Fibroblast of the conjunctiva (primary cell): ENCODE results near the gene UBTD1.
A peak's percentile ranks its signal among the peaks of the same experiment; 100 is the strongest.
"Not testable (repeated sequence)": the region's sequence is repeated elsewhere in the genome, so short reads cannot be mapped to it uniquely, and the experiment has no call there.

Source experiments
- DNase-seq: peaks from one replicate; pipeline ENCODE4 v3.0.0-alpha.2; 2010; ENCODE audit warnings: low read depth

The UBTD1 gene

GRCh38 chr10:97538839-97539238, 40.1 kb downstream of the UBTD1 start:
- DNase-seq: no peak

GRCh38 chr10:97539523-97540200, 40.9 kb downstream of the UBTD1 start:
- peak; percentile 87 for DNase-seq

DNA sequence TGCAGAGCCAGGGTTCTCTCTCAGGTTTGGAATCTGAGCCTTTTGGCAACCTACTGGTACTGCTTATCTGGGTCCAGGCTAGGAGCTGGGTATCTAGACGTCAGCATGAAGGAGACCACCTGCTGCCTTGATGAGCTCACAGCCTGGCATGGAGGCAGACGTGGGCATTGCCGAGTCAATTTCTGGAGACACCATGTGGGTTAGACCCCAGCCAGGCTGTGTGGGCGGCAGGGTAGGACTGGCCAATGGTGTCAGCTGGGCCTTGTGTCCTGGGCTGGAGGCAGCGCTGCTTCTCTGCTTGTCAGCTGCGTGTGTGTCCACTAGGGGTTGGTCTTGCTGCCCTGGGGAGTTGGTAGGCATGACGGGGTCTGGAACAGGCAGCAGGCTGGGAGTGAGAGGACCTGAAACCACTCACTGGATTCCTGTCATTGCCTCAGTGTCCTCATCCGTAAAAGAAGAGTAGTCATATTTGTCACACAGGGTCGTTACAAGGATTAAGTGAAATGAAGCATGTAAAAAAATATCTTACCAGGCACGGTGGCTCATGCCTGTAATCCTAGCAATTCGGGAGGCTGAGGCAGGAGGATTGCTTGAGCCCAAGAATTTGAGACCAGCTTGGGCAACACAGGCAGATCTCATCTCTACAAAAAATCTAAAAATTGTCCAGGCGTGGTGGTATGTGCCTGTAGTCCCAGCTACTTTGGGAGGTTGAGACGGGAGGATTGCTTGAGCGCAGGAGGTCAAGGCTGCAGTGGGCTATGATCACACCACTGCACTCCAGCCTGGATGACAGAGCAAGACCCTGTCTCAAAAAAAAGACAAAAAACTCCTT, 42.2 kb downstream of the UBTD1 start:
- no peak for DNase-seq

DNA sequence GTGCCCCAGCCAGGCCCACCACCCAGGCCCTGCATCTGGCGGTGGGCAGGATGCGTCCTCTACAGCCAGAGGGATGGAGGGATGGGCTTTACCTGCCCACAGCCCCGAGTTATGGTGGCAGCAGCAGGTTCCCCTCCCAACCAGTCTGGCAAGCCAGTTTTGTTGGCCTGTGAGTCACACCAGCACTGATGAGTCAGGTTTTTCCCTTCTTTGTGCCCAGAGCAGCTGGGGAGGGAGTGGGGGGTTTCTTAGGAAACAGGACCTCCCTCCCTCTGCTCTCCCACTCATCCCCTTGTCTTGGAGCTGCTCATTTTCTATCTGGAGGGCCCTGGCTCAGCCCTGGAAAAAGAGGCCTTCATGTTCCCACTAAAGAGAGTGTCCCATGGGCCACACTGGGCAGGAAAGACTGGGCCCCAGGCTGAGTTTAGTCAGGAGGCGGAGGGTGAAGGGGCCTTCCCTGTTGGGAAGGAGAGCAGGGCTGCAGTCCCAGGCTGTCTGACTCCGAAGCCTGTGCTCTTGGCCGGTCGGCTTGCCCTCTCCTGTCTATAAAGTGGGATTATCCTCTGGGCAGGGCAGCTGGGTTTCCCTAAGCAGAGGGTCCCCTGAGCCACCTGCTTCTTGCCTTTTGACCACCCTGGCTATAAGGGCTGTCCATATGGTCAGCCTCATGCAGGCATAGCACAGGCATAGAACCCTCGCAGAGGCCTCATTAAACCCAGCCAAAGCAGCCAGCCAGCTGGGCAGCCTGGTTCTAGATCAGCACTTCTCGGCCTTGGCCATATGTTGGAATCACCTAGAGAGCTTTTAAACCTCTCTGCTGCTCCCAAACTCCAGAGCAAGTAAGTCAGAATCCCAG, 43.7 kb downstream of the UBTD1 start:
- peak; percentile 96 for DNase-seq

DNA sequence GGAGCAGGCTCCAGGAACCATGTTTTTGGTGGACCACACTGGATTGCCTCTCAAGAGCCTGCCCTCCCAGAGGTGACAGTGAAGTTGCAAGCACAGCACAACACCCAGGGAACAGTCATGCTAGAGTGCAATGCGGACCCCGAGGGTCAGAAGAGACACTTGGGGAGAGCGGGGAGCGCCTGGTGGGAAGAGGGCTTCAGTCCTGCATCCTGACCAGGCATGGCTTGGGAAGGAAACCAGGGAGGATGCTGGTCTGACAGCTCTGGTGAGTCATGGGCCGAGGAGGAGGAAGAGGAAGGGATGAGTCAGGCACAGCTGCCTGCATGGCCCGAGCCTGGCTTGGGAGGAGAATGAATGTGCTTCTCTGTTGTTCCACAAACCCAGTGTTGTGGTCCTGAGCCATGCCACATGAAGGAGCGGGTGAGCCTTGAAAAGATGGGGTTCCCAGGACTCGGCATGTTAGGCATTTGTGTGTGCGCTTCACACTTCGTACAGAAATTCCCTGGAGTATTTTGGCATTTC, 44.4 kb downstream of the UBTD1 start:
- DNase-seq: peak; percentile 89

DNA sequence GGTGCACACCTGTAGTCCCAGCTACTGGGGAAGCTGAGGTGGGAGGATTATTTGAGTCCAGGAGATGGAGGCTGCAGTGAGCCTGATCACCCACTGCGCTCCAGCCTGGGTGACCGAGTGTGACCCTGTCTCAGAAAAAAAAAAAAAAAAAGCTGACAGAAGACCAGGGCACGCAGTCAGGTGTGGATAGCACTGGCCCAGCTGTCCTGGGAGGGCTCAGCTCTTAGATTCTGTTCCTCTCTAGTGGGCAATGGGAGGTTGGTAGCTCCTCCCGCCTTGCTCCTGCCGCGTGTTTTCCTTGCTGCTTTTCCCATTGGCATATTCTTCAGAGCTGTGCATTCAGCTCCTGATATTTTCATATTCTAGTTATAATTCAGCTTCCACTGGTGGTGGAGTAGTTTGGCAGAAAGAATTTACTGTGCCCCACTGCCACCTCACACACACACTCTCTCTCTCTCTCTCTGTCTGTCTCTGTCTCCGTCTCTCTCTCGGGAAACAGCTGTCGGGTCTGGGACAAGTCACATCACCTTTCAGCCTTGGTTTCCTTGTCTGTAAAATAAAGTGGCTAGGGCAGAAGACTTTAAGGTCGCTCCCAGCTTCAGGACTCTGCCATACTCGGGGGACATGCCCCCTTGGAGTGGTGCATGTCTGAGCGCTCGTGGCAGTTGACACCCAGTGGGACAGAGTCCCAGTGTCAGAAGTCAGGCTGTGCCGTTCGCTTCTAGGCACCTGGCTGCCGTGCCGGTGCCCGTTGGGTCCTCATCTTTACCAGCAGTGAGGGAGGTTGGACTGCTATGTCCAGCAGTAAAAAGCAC, 47.9 kb downstream of the UBTD1 start:
- DNase-seq: no peak

- DNase-seq: no peak
Observed at GRCh38 chr10:97547271-97547600, 48.5 kb downstream of the UBTD1 start.

GRCh38 chr10:97547962-97548361, 49.2 kb downstream of the UBTD1 start:
- DNase-seq: no peak

- no peak for DNase-seq
Observed at GRCh38 chr10:97548828-97549455, 50.2 kb downstream of the UBTD1 start.

GRCh38 chr10:97549587-97550322, 51.0 kb downstream of the UBTD1 start:
- DNase-seq: no peak

DNA sequence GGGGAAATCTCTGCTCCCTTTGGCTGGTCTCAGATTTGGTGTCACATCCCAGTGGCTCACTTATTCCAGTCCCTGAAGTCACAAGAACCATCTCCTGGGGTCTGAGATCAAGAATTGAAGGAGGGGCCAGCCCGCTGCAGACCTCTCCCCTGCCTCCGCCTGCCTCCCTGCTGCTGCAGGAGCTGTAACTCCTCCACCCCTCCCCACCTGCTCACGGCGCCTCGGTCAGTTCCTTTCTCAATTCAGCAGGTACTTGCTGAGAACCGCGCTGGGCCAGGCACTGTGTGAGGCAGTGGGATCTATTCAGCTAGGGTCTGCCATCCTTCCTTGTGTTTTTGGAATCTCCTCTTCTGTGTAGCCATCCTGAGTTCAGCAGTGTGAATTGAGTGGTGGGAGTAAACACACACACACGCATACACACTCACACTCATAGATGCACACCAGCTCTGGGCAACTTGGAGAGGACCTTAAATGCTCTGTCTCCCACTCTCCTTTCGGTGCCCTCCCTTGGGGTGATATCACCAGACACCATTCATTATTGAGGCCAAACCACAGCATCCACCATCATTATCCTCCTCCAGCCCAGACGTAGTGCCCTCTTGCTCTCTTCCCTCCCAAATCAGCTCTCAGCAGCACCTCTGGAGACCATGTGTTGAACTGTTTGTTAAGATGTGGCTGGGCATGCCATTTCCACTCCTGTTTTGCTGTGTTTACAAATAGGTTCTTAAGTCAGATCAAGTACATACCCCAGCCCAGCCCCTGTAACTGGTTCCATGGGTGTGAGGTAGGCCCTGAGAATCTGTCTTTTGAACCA, 51.8 kb downstream of the UBTD1 start:
- no peak for DNase-seq

GRCh38 chr10:97551271-97551670, 52.5 kb downstream of the UBTD1 start:
- no peak for DNase-seq

GRCh38 chr10:97553575-97554031, 54.9 kb downstream of the UBTD1 start:
- peak; percentile 67 for DNase-seq

- DNase-seq: not testable (repeated sequence)
Observed at GRCh38 chr10:97554336-97554735, 55.6 kb downstream of the UBTD1 start.

DNA sequence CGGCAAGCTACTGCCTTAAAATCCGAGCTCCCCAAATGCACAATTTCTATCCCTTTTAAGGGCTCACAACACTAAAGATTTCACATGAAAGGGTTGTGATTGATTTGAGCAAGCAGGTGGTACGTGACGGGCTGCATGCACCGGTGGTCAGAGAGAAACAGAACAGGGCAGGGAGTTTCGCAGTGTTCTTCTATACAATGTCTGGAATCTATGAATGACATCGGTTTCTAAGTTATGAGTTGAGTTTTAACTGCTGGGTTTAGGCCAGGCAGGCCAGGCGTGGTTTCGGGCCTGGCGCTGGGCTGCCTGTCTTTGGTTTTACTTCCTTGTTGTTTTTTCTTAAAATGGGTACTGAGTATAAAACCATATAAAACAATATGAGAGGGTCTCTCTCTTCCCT, 56.8 kb downstream of the UBTD1 start:
- not testable (repeated sequence) for DNase-seq

GRCh38 chr10:97560731-97561381, 62.1 kb downstream of the UBTD1 start:
- not testable (repeated sequence) for DNase-seq

DNA sequence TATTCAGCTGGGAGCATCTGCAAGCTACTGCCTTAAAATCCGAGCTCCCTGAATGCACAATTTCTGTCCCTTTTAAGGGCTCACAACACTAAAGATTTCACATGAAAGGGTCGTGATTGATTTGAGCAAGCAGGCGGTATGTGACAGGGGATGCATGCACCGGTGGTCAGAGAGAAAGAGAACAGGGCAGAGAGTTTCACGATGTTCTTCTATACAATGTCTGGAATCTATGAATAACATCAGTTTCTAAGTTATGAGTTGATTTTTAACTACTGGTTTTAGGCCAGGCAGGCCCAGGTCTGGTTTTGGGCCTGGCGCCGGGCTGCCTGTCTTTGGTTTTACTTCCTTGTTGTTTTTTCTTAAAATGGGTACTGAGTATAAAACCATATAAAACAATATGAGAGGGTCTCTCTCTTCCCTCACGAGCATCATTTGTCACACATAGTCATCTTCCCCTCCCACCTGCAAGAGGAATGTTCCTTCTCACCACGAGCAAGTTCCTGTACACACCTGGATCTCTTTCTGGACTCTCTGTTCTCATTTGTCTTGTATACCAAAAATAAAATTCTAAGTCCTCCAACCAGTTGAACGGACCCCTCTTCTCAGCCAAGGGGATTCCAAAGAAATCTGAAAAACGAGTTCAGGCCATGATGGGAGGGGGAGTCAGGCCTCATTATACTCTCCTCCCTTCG, 62.8 kb downstream of the UBTD1 start:
- not testable (repeated sequence) for DNase-seq

DNA sequence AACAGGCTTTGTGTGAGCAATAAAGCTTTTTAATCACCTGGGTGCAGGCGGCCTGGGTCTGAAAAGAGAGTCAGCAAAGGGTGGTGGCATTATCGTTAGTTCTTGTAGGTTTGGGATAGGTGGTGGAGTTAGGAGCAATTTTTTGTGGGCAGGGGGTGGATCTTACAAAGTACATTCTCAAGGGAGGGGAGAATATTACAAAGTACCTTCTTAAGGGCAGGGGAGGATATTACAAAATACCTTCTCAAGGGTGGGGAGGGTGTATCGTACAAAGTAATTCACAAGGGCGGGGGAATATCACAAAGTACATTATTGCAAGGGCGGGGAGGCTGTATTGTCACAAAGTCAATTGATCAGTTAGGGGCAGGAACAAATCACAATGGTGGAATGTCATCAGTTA, 63.6 kb downstream of the UBTD1 start:
- not testable (repeated sequence) for DNase-seq
